Testis (tissue), 2 donors: ENCODE measurements around the gene TPRN.

Experiments
- POLR2A ChIP-seq: fragments of 450-650 bp; IDR thresholded peaks from one replicate; pipeline ENCODE4 v1.6.1; 2017; ENCODE audit warnings: antibody characterized with exemption, mild to moderate bottlenecking, moderate library complexity
- TF ChIP-seq, protein P1 (sequence below), 3 experiments: fragments of 450-650 bp in 2 of 3; fragments of 200-600 bp in 1 of 3; sonication (generic) in 1 of 3; IDR thresholded peaks; one replicate each; pipeline ENCODE4 v1.5.1; 2016 to 2019; ENCODE audit warnings: antibody characterized with exemption in 3 of 3, mild to moderate bottlenecking in 2 of 3, moderate library complexity in 1 of 3

DNA sequence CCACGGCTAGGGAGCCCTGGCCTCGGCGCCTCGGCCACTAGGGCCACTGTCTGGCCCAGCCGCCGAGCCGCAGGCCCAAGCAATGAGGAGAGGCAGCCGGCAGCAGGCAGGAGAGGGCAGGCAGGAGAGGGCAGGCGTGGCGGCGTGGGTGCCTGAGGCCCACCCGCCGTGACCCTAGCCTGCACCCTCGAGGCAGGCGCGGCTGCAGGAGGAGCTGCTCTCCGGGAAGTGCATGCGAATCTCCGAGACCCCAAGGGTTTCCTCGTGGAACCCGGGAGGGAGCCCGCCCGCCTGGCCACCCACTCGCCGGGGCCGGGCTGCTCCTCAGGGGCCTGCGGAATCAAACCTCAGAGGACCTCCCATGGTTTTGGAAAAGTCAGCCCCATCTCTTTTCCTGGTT is 52.3 kb downstream of the TPRN start:
- TF ChIP-seq, protein P1, sequence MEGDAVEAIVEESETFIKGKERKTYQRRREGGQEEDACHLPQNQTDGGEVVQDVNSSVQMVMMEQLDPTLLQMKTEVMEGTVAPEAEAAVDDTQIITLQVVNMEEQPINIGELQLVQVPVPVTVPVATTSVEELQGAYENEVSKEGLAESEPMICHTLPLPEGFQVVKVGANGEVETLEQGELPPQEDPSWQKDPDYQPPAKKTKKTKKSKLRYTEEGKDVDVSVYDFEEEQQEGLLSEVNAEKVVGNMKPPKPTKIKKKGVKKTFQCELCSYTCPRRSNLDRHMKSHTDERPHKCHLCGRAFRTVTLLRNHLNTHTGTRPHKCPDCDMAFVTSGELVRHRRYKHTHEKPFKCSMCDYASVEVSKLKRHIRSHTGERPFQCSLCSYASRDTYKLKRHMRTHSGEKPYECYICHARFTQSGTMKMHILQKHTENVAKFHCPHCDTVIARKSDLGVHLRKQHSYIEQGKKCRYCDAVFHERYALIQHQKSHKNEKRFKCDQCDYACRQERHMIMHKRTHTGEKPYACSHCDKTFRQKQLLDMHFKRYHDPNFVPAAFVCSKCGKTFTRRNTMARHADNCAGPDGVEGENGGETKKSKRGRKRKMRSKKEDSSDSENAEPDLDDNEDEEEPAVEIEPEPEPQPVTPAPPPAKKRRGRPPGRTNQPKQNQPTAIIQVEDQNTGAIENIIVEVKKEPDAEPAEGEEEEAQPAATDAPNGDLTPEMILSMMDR (IDR thresholded peaks at IDR 0.05) = no peak
- TF ChIP-seq POLR2A = no peak
